Lower leg skin (tissue), 3 donors: ENCODE data around the gene CCL16.

Source experiments
- CTCF ChIP-seq, 3 donors: fragments of 450-650 bp; IDR thresholded peaks; one replicate each; pipeline ENCODE4 v1.5.1; 2016; ENCODE audit warnings: antibody characterized with exemption in 3 of 3, mild to moderate bottlenecking in 3 of 3, moderate library complexity in 2 of 3
- POLR2A ChIP-seq, 2 donors: fragments of 450-650 bp; IDR thresholded peaks; one replicate each; pipeline ENCODE4 v1.6.1; 2016 to 2017; ENCODE audit warnings: antibody characterized with exemption in 2 of 2, mild to moderate bottlenecking in 1 of 2, moderate library complexity in 1 of 2

GRCh38 chr17:35930211-35931065, 50.9 kb downstream of the CCL16 start, which contains the start of gene RDM1:
- TF ChIP-seq CTCF (IDR thresholded peaks at IDR 0.05) (no peak), POLR2A (IDR thresholded peaks at IDR 0.05) (no peak)
